ENCODE measurements around the gene ICA1. TPM values are rescaled to one million over a fixed set of nuclear protein-coding genes. Genes with fewer than 3 reads are reported as not detected.
"Not testable (repeated sequence)": the region's sequence is repeated elsewhere in the genome, so short reads cannot be mapped to it uniquely, and the experiment has no call there.

Gene ICA1
- total RNA-seq, 1 donor: 4.3 TPM

- peak; percentile 92 for DNase-seq (ENCODE audit: low read depth)
- TF ChIP-seq, protein P1, sequence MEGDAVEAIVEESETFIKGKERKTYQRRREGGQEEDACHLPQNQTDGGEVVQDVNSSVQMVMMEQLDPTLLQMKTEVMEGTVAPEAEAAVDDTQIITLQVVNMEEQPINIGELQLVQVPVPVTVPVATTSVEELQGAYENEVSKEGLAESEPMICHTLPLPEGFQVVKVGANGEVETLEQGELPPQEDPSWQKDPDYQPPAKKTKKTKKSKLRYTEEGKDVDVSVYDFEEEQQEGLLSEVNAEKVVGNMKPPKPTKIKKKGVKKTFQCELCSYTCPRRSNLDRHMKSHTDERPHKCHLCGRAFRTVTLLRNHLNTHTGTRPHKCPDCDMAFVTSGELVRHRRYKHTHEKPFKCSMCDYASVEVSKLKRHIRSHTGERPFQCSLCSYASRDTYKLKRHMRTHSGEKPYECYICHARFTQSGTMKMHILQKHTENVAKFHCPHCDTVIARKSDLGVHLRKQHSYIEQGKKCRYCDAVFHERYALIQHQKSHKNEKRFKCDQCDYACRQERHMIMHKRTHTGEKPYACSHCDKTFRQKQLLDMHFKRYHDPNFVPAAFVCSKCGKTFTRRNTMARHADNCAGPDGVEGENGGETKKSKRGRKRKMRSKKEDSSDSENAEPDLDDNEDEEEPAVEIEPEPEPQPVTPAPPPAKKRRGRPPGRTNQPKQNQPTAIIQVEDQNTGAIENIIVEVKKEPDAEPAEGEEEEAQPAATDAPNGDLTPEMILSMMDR (IDR thresholded peaks at IDR 0.05; ENCODE audit: insufficient read depth, low read depth, low read length): no peak
- H3K4me3 ChIP-seq (ENCODE audit: low read depth, low read length): no peak overlapping the region
These were observed 196.6 kb downstream of the ICA1 start for GRCh38 chr7:8065356-8065813.

DNA sequence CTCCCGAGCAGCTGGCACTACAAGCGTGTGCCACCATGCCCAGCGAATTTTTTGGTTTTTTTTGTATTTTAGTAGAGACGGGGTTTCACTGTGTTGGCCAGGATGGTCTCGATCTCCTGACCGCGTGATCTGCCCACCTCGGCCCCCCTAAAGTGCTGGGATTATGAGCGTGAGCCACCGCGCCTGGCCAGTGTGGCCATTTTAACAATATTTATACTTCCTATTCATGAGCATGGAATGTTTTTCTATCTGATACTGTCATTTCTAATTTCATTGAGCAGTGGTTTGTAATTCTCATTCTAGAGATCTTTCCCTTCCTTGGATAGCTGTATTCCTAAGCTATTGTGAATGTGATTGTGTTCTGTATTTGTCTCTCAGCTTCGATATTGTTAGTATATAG lies 197.1 kb downstream of the ICA1 start:
- TF ChIP-seq, protein P1 (IDR thresholded peaks at IDR 0.05; ENCODE audit: insufficient read depth, low read depth, low read length): no peak

GRCh38 chr7:8063706-8064297 lies 198.2 kb downstream of the ICA1 start:
- no peak overlapping the region for H3K4me3 ChIP-seq (ENCODE audit: low read depth, low read length)
- DNase-seq (ENCODE audit: low read depth): peak; percentile 72
- TF ChIP-seq, protein P1 (IDR thresholded peaks at IDR 0.05; ENCODE audit: insufficient read depth, low read depth, low read length): no peak

More for the DNA sequence above, 197.1 kb downstream of the ICA1 start:
- no peak overlapping the region for H3K4me3 ChIP-seq (ENCODE audit: low read depth, low read length)
- no peak for DNase-seq (ENCODE audit: low read depth)

GRCh38 chr7:8063300-8063699 lies 198.7 kb downstream of the ICA1 start:
- not testable (repeated sequence) for DNase-seq (ENCODE audit: low read depth); H3K4me3 ChIP-seq (ENCODE audit: low read depth, low read length)

Small RNA genes within 50 kb of the gene (small RNA-seq; reads per million reads assigned to genes)
- gene AC007009.1: not detected

Other genes starting within 250 kb of the ICA1 start
- gene NXPH1, start 171.4 kb upstream of the ICA1 start, total RNA-seq: not detected in 2 replicates